CD14-positive monocyte (primary cell): ENCODE data around the gene KCNH3. TPM values are rescaled to one million over a fixed set of nuclear protein-coding genes. Genes with fewer than 3 reads are reported as not detected.

ENCODE experiments used
- DNase-seq, 3 donors: peaks; one replicate each; pipeline ENCODE4 v3.0.0-alpha.2; 2011 to 2022
- H2AFZ ChIP-seq: 2 replicates; pipeline ENCODE4 v1.6.0; 2012; ENCODE audit warnings: mild to moderate bottlenecking, low read depth, low read length, inconsistent platforms; ENCODE audit not compliant: insufficient read depth, poor library complexity, severe bottlenecking
- H3K27ac ChIP-seq, 2 donors: 1 replicate in 1 of 2; 2 replicates in 1 of 2; pipeline ENCODE4 v1.5.1; 2012 to 2013; ENCODE audit warnings: low read length in 2 of 2, control low read depth in 1 of 2, inconsistent platforms in 1 of 2, low read depth in 1 of 2, mild to moderate bottlenecking in 1 of 2
- H3K27me3 ChIP-seq, 2 donors: one replicate each; pipeline versions ENCODE4 v1.6.0 to v1.6.1; 2011 to 2013; ENCODE audit warnings: low read length in 2 of 2; ENCODE audit not compliant: control insufficient read depth in 2 of 2, insufficient read depth in 2 of 2
- H3K36me3 ChIP-seq, 2 donors: replicated peaks in 1 of 2; 1 replicate in 1 of 2; 2 replicates in 1 of 2; pipeline versions ENCODE4 v1.5.1 to v1.6.1; 2012 to 2013; ENCODE audit warnings: low read length in 2 of 2, control low read depth in 1 of 2, inconsistent platforms in 1 of 2, mild to moderate bottlenecking in 1 of 2; ENCODE audit not compliant: insufficient read depth in 2 of 2, control insufficient read depth in 1 of 2
- H3K4me1 ChIP-seq, 2 donors: 1 replicate in 1 of 2; 2 replicates in 1 of 2; pipeline versions ENCODE4 v1.5.1 to v1.6.1; 2012 to 2013; ENCODE audit warnings: low read length in 2 of 2, control low read depth in 1 of 2, inconsistent platforms in 1 of 2, mild to moderate bottlenecking in 1 of 2, moderate library complexity in 1 of 2; ENCODE audit not compliant: insufficient read depth in 2 of 2, control insufficient read depth in 1 of 2
- H3K4me2 ChIP-seq: replicated peaks from 2 replicates; pipeline ENCODE3; 2012; ENCODE audit warnings: low read length, moderate library complexity, mild to moderate bottlenecking; ENCODE audit not compliant: poor library complexity, severe bottlenecking; ENCODE audit errors: extremely low read depth
- H3K4me3 ChIP-seq, 3 experiments: fragments of 200-600 bp in 1 of 3; sonication (generic) in 1 of 3; replicated peaks in 1 of 3; 1 replicate in 2 of 3; 2 replicates in 1 of 3; pipeline ENCODE4 v1.5.1; 2011 to 2013; ENCODE audit warnings: low read length in 3 of 3, mild to moderate bottlenecking in 3 of 3, control low read depth in 2 of 3, low read depth in 2 of 3, inconsistent platforms in 1 of 3, moderate library complexity in 1 of 3
- H3K79me2 ChIP-seq: 2 replicates; pipeline ENCODE4 v1.6.0; 2012; ENCODE audit warnings: mild to moderate bottlenecking, control low read depth, inconsistent platforms, low read length, moderate library complexity; ENCODE audit not compliant: insufficient read depth
- H3K9ac ChIP-seq: 2 replicates; pipeline ENCODE4 v1.6.0; 2017; ENCODE audit warnings: low read length, mild to moderate bottlenecking; ENCODE audit not compliant: insufficient read depth, poor library complexity, severe bottlenecking
- H3K9me3 ChIP-seq, 2 donors: replicated peaks in 1 of 2; 1 replicate in 1 of 2; 2 replicates in 1 of 2; pipeline versions ENCODE4 v1.5.1 to v1.6.1; 2012 to 2013; ENCODE audit warnings: low read length in 2 of 2, control low read depth in 1 of 2; ENCODE audit not compliant: control insufficient read depth in 1 of 2, insufficient read depth in 1 of 2
- H4K20me1 ChIP-seq: 2 replicates; pipeline ENCODE4 v1.6.0; 2012; ENCODE audit warnings: mild to moderate bottlenecking, low read length, control low read depth, moderate library complexity; ENCODE audit not compliant: insufficient read depth
- H3K27ac Mint-ChIP-seq, 7 donors: one replicate each; pipeline ENCODE4 v1.8.0; 2020; ENCODE audit warnings: mild to moderate bottlenecking in 7 of 7, mixed read lengths in 7 of 7, moderate library complexity in 6 of 7, inconsistent platforms in 2 of 7
- H3K27me3 Mint-ChIP-seq, 3 donors: one replicate each; pipeline ENCODE4 v1.8.0; 2021 to 2022; ENCODE audit warnings: low read depth in 3 of 3, mild to moderate bottlenecking in 3 of 3, mixed read lengths in 3 of 3, moderate library complexity in 3 of 3, inconsistent platforms in 1 of 3
- H3K36me3 Mint-ChIP-seq, 2 donors: one replicate each; pipeline ENCODE4 v1.8.0; 2020; ENCODE audit warnings: mixed read lengths in 2 of 2, inconsistent platforms in 1 of 2, mild to moderate bottlenecking in 1 of 2
- H3K4me1 Mint-ChIP-seq: one replicate; pipeline ENCODE4 v1.8.0; 2020; ENCODE audit warnings: mild to moderate bottlenecking, mixed read lengths
- H3K4me3 Mint-ChIP-seq, 2 donors: one replicate each; pipeline ENCODE4 v1.8.0; 2020; ENCODE audit warnings: mild to moderate bottlenecking in 2 of 2, mixed read lengths in 2 of 2, moderate library complexity in 1 of 2
- H3K9me3 Mint-ChIP-seq, 7 donors: one replicate each; pipeline ENCODE4 v1.8.0; 2020 to 2022; ENCODE audit warnings: mixed read lengths in 7 of 7, mild to moderate bottlenecking in 6 of 7, moderate library complexity in 6 of 7, inconsistent platforms in 2 of 7
- CTCF ChIP-seq: fragments of 200-600 bp; IDR thresholded peaks from one replicate; pipeline ENCODE4 v1.8.0; 2022; ENCODE audit warnings: antibody characterized with exemption, mild to moderate bottlenecking
- WGBS: methylation state at CpG from one replicate; pipeline ENCODE4 v1.1.5; 2013; ENCODE audit warnings: missing lambda C conversion rate; ENCODE audit not compliant: insufficient coverage; 5-methylcytosine and 5-hydroxymethylcytosine counted together
- intact Hi-C, 2 donors: fragments of 100-400 bp; cut with micrococcal nuclease; formaldehyde crosslinking; loops; one replicate each; pipeline versions ENCODE4 v1.15.0 to v1.15.1; 2023
- polyA plus RNA-seq, 3 donors: library from polyadenylated mRNA; depleted of rRNA in 1 of 3; unstranded in 2 of 3; stranded (reverse) in 1 of 3; fragments of 300-500 nt in 2 of 3; fragments of >200 nt in 1 of 3; fragmentation: Illumina TruSeq in 2 of 3; gene quantifications; 1 replicate in 2 of 3; 2 replicates in 1 of 3; pipeline ENCODE4 v1.2.3, GENCODE V29; 2012 to 2021

The KCNH3 gene
- polyA plus RNA-seq, 3 donors, result 1.3 to 18.2 (median 3.3) TPM

- no peak overlapping the region for H3K27ac ChIP-seq
- TF ChIP-seq CTCF, result no peak
- no peaks in the 10 kb centered on the region for H3K27me3 ChIP-seq
- H3K4me3 ChIP-seq, result no peak overlapping the region
- no peaks in the 10 kb centered on the region for H3K79me2 ChIP-seq
- Mint-ChIP-seq H3K4me1 (no peaks in the 10 kb centered on the region), H3K36me3 (peaks cover 21 to 34% of the 10 kb centered on the region in 2 donors), H3K4me3 (no peak overlapping the region), H3K9me3 (peaks cover 0 to 2% (median 0%) of the 10 kb centered on the region in 7 donors), H3K27me3 (no peaks in the 10 kb centered on the region), H3K27ac (no peak overlapping the region)
- 86% methylated on average over 4 of the region's 10 CpGs for WGBS
- intact Hi-C loops, result no loop called here
- no peaks in the 10 kb centered on the region for H3K9me3 ChIP-seq
- no peak overlapping the region for H2AFZ ChIP-seq
- no peaks in the 10 kb centered on the region for H3K4me1 ChIP-seq
- H3K9ac ChIP-seq, result no peak overlapping the region
- no peaks in the 10 kb centered on the region for H4K20me1 ChIP-seq
- no peak for DNase-seq
- peaks cover 0 to 6% of the 10 kb centered on the region in 2 donors for H3K36me3 ChIP-seq
- no peak overlapping the region for H3K4me2 ChIP-seq
These were observed 42.1 kb upstream of the KCNH3 start for GRCh38 chr12:49496417-49497360.

- TF ChIP-seq CTCF, result no peak
- Histone ChIP-seq H3K79me2 (no peaks in the 10 kb centered on the region), H3K27me3 (no peaks in the 10 kb centered on the region), H2AFZ (no peak overlapping the region), H3K4me3 (no peak overlapping the region), H3K4me2 (no peak overlapping the region), H3K27ac (no peak overlapping the region), H3K9ac (no peak overlapping the region), H4K20me1 (no peaks in the 10 kb centered on the region), H3K4me1 (no peaks in the 10 kb centered on the region), H3K36me3 (peaks cover 0 to 6% of the 10 kb centered on the region in 2 donors), H3K9me3 (no peaks in the 10 kb centered on the region)
- no peaks in the 10 kb centered on the region for H3K4me1 Mint-ChIP-seq
- no peaks in the 10 kb centered on the region for H3K27me3 Mint-ChIP-seq
- H3K9me3 Mint-ChIP-seq, result peaks cover 0 to 2% (median 0%) of the 10 kb centered on the region in 7 donors
- no peak overlapping the region for H3K27ac Mint-ChIP-seq
- intact Hi-C loops, result no loop called here
- 40% methylated on average over 1 of the region's 1 CpG for WGBS
- H3K36me3 Mint-ChIP-seq, result peaks cover 16 to 28% of the 10 kb centered on the region in 2 donors
- H3K4me3 Mint-ChIP-seq, result no peak overlapping the region
- DNase-seq, result no peak
These were observed 36.9 kb upstream of the KCNH3 start for GRCh38 chr12:49501895-49502294.
